ENCODE data around the gene WFDC1. TPM values are rescaled to one million over a fixed set of nuclear protein-coding genes. Genes with fewer than 3 reads are reported as not detected.
A peak's percentile ranks its signal among the peaks of the same experiment; 100 is the strongest.

The WFDC1 gene
- total and polyA plus RNA-seq, 2 of the 4 experiments (the other 2 are of a cell fraction), result 4.7 to 6.8 TPM

DNA sequence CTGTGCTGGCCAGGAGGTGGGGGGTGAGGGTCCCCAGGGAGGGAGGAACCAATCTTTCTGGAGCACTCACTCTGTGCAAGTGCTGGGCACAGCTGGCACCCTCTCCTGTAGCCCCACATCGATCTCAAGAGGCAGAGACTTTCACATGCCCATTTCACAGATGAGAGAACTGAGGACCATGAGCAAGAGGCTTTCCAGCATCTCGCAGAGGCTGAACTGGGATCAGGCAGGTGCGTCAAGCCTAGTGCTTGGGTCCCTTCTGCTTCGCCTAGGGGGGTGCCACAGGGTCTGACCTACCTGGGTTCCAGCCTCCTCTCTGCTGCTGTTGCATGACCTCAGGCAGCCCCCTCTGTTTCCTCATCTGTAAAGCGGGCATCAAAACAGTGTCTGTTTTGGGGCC is 1.3 kb upstream of the WFDC1 start:
- 90% methylated on average over 4 of the region's 5 CpGs; no CpG with 5 or more reads in 1 of the 2 experiments for WGBS, 2 experiments (ENCODE audit: extremely low coverage in 2 of 2, insufficient read length in 1 of 2)
- H3K9me3 ChIP-seq (ENCODE audit: control insufficient read depth, insufficient read depth, low read length), result no peaks in the 10 kb centered on the region
- H4K91ac ChIP-seq (ENCODE audit: insufficient read depth, low read depth, low read length), result peak overlapping the region; percentile 51
- TF ChIP-seq BHLHE40 (IDR thresholded peaks at IDR 0.05; ENCODE audit: low read depth, low read length) (no peak), SMC3 (IDR thresholded peaks at IDR 0.05; ENCODE audit: low read depth, low read length) (no peak)
- no peak overlapping the region for H3K27ac ChIP-seq (ENCODE audit: insufficient read depth, low read length)
- H3K14ac ChIP-seq (replicated peaks; ENCODE audit: low read depth, low read length), result no peak overlapping the region
- DNase-seq (no peak), ATAC-seq (ENCODE audit: low read depth) (no peak)
- 0 out of 3 replicates have a peak overlapping the region, but pooled peaks have one; percentile 40 for H2BK15ac ChIP-seq (ENCODE audit: low read depth, low read length)
- peak overlapping the region in 1 of 2 experiments; percentile 32; a peak in 2 of 4 replicates for H4K8ac ChIP-seq (ENCODE audit: low read depth in 2 of 2, low read length in 2 of 2)
- H4K5ac ChIP-seq (ENCODE audit: low read depth, low read length), result no peak overlapping the region
- H2BK5ac ChIP-seq (ENCODE audit: low read depth, low read length, poor library complexity, severe bottlenecking), result no peak overlapping the region
- peak overlapping the region; percentile 59 for H3K4ac ChIP-seq (ENCODE audit: low read depth, low read length)
- H2BK20ac ChIP-seq (ENCODE audit: low read depth, low read length), result peak overlapping the region; percentile 48
- H3K79me1 ChIP-seq (ENCODE audit: low read depth in 1 of 2, low read length in 2 of 2), result peaks cover 9 to 23% of the 10 kb centered on the region in 2 experiments; a peak in 3 of 4 replicates
- H2AFZ ChIP-seq (replicated peaks; ENCODE audit: low read length, poor library complexity), result no peak overlapping the region
- POLR2A ChIA-PET (ENCODE audit: unreplicated experiment), result no interaction called here
- peak overlapping the region; percentile 52 for H2BK120ac ChIP-seq (ENCODE audit: low read depth, low read length)
- H3K4me1 ChIP-seq (ENCODE audit: control insufficient read depth, insufficient read depth, low read length), result peaks cover 35% of the 10 kb centered on the region
- in situ Hi-C loops (cut with MboI; ENCODE audit: low sequenced_read_pairs) (loop anchor here (25.0 kb wide), 2 partner anchors 344 to 419 kb away; partner anchors contain the start of gene KLHL36), dilution Hi-C loops (cut with HindIII; ENCODE audit: low sequenced_read_pairs, unreplicated experiment) (no loop called here), intact Hi-C loops (cut with micrococcal nuclease) (loop anchor here (10.0 kb wide), 1 partner anchor 321 kb away; the partner anchor contains the start of gene COTL1)
- CTCF ChIA-PET, result no interaction called here
- BruUV-seq (replicated peaks), result no TSS peak
- H3K18ac ChIP-seq (ENCODE audit: low read depth, low read length), result no peak overlapping the region; the same call in 1 of the 2 replicates
- H3K36me3 ChIP-seq (ENCODE audit: control insufficient read depth, insufficient read depth, low read length), result peaks cover 5% of the 10 kb centered on the region
- no peaks in the 10 kb centered on the region for H3K27me3 ChIP-seq (ENCODE audit: control insufficient read depth, insufficient read depth, low read length)
- H2AK5ac ChIP-seq (ENCODE audit: low read depth, low read length), result peak overlapping the region; percentile 86; the same call in 1 of the 2 replicates
- no peak overlapping the region for H3K56ac ChIP-seq (ENCODE audit: extremely low read depth, insufficient read depth, low read length)
- no peak overlapping the region for H3K23ac ChIP-seq (ENCODE audit: low read depth, low read length)
- peaks cover 12% of the 10 kb centered on the region for H3K9me1 ChIP-seq (ENCODE audit: insufficient read depth, low read length)
- H4K20me1 ChIP-seq (ENCODE audit: insufficient read depth, low read length), result no peaks in the 10 kb centered on the region
- H3K4me3 ChIP-seq (ENCODE audit: insufficient read depth, low read depth, low read length), result no peak overlapping the region
- no peak overlapping the region for H2AK9ac ChIP-seq (replicated peaks; ENCODE audit: low read depth, low read length, poor library complexity)
- H3K4me2 ChIP-seq (ENCODE audit: low read depth, low read length), result no peak overlapping the region
- no peak overlapping the region for H3K9ac ChIP-seq (ENCODE audit: low read depth, low read length)

All from IMR-90 (cell line).